ENCODE measurements around the gene EPS15. TPM values are rescaled to one million over a fixed set of nuclear protein-coding genes. Genes with fewer than 3 reads are reported as not detected.

EPS15 gene
- 79.9 and 82.2 TPM in 2 replicates for total RNA-seq

DNA sequence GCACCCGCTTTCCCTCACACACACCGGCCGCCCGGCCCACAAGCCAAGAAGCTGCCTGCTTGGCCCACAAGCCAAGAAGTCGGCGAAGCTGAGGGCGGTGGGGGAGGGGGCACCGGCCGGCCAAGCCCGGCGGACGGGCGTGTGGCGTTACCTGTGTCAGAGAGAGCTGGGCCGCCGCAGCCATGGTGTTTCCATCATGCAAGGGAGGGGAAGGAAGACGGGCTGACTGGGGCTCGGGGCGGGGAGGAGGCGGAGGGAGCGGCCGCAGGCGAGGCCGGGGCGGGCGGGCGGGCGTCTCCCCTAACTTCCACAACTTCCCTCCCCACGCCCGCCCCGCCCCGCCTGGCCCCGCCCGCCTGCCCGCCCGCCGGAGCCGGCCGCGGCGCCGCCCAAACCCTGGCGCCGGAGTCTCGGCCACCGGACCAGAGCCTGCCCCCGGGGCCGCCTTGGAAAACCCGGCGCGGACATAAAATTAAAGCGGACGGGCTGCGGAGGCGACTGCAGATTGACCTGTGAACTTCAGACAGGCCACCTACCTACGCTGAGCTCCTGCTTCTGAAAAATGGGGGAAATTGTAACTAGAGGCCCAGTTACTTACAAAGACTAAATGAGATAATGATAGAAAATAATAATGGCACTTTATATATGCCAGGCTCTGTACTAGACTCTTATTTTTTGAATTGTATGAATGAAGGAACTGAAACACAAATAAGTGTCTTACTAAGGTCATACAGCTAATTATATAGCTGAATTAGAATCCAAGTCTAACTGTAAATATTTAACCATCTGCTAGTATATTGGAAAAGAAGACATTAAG, at the start of gene EPS15:
TSS of gene EPS15 (minus strand) at position 219 of the 817 bp plus-strand sequence. CDS start at position 184, 35 bp downstream.
- H3K4me3 ChIP-seq (ENCODE audit: insufficient read depth, low read length), result peak within 1 kb of the TSS; percentile 83
- no peaks in the 10 kb centered on the region for H3K27me3 ChIP-seq (ENCODE audit: insufficient read depth, low read length)
- DNase-seq (ENCODE audit: insufficient read length, low spot score, missing footprints), result peak; percentile 98
- peak within 1 kb of the TSS; percentile 80 for H2AFZ ChIP-seq (ENCODE audit: low read length)
- no peaks in the 10 kb centered on the region for H3K9me3 ChIP-seq (ENCODE audit: low read depth, low read length)
- no peaks in the 10 kb centered on the region for H4K20me1 ChIP-seq (ENCODE audit: insufficient read depth, low read length)
- H3K36me3 ChIP-seq (ENCODE audit: insufficient read depth, low read length), result no peaks in the 10 kb centered on the region
- H3K27ac ChIP-seq (ENCODE audit: low read depth, low read length), result peak within 1 kb of the TSS; percentile 35
- peak within 1 kb of the TSS; percentile 91 for H3K4me2 ChIP-seq (ENCODE audit: insufficient read depth, low read length)
- peaks cover 31% of the 10 kb centered on the region for H3K4me1 ChIP-seq (ENCODE audit: insufficient read depth, low read length)
- peaks cover 45% of the 10 kb centered on the region for H3K79me2 ChIP-seq (ENCODE audit: insufficient read depth, low read length)
- no peak for TF ChIP-seq CTCF (IDR thresholded peaks at IDR 0.05; ENCODE audit: extremely low read depth, low read depth, low read length)

DNA sequence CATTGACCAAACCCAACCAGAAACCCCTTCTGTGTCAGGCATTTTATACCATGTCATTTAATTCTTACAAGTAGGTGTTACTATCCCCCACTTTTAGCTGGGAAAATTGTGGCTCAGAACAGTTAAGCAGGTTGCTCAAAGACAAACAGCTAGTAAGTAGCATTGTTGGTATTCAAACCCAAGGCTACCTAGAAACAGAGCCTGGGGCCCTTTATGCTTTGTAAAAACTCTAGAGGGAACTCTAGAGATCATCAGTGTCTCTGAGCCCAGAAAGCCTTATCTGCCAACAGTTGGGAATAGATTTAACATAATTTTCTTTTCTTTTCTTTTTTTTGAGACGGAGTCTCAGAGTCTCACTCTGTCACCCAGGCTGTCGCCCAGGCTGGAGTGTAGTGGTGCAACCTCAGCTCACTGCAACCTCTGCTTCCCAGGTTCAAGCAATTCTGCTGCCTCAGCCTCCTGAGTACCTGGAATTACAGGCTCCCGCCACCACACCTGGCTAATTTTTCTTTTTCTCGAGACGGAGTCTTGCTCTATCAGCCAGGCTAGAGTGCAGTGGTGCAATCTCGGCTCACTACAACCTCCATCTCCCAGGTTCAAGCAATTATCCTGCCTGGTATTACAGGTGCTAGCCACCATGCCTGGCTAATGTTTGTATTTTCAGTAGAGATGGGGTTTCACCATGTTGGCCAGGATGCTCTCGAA, 49.3 kb upstream of the EPS15 start:
- no peak for DNase-seq (ENCODE audit: insufficient read length, low spot score, missing footprints)
- no peaks in the 10 kb centered on the region for H3K36me3 ChIP-seq (ENCODE audit: insufficient read depth, low read length)
- H3K4me3 ChIP-seq (ENCODE audit: insufficient read depth, low read length), result no peak overlapping the region
- no peaks in the 10 kb centered on the region for H3K79me2 ChIP-seq (ENCODE audit: insufficient read depth, low read length)
- H3K9me3 ChIP-seq (ENCODE audit: low read depth, low read length), result no peaks in the 10 kb centered on the region
- TF ChIP-seq CTCF (IDR thresholded peaks at IDR 0.05; ENCODE audit: extremely low read depth, low read depth, low read length), result no peak
- H3K27ac ChIP-seq (ENCODE audit: low read depth, low read length), result peak overlapping the region; percentile 38
- H3K27me3 ChIP-seq (ENCODE audit: insufficient read depth, low read length), result no peaks in the 10 kb centered on the region
- H3K4me2 ChIP-seq (ENCODE audit: insufficient read depth, low read length), result peak overlapping the region; percentile 53
- H4K20me1 ChIP-seq (ENCODE audit: insufficient read depth, low read length), result no peaks in the 10 kb centered on the region
- H3K4me1 ChIP-seq (ENCODE audit: insufficient read depth, low read length), result peaks cover 39% of the 10 kb centered on the region
- no peak overlapping the region for H2AFZ ChIP-seq (ENCODE audit: low read length)

- H3K4me1 ChIP-seq (ENCODE audit: insufficient read depth, low read length), result peaks cover 39% of the 10 kb centered on the region
- H3K4me2 ChIP-seq (ENCODE audit: insufficient read depth, low read length), result peak overlapping the region; percentile 53
- H3K27me3 ChIP-seq (ENCODE audit: insufficient read depth, low read length), result no peaks in the 10 kb centered on the region
These were observed 48.6 kb upstream of the EPS15 start for GRCh38 chr1:51567653-51568052.

More at GRCh38 chr1:51567653-51568052, 48.6 kb upstream of the EPS15 start:
- peak; percentile 77 for DNase-seq (ENCODE audit: insufficient read length, low spot score, missing footprints)
- Histone ChIP-seq H2AFZ (ENCODE audit: low read length) (no peak overlapping the region), H3K4me3 (ENCODE audit: insufficient read depth, low read length) (no peak overlapping the region), H3K79me2 (ENCODE audit: insufficient read depth, low read length) (no peaks in the 10 kb centered on the region), H4K20me1 (ENCODE audit: insufficient read depth, low read length) (no peaks in the 10 kb centered on the region), H3K9me3 (ENCODE audit: low read depth, low read length) (no peaks in the 10 kb centered on the region), H3K36me3 (ENCODE audit: insufficient read depth, low read length) (no peaks in the 10 kb centered on the region), H3K27ac (ENCODE audit: low read depth, low read length) (peak overlapping the region; percentile 38)
- no peak for TF ChIP-seq CTCF (IDR thresholded peaks at IDR 0.05; ENCODE audit: extremely low read depth, low read depth, low read length)
